ENCODE results near the gene NLRP1. TPM values are rescaled to one million over a fixed set of nuclear protein-coding genes. Genes with fewer than 3 reads are reported as not detected.

The NLRP1 gene
- total RNA-seq, 4 donors from 2014 or later: 3.6 to 7.7 (median 6.9) TPM

- Histone ChIP-seq H3K4me1 (no peaks in the 10 kb centered on the region), H3K9me3 (no peaks in the 10 kb centered on the region), H3K4me3 (no peak overlapping the region), H3K36me3 (no peaks in the 10 kb centered on the region), H3K27ac (no peak overlapping the region), H3K27me3 (peaks cover 0 to 7% (median 4%) of the 10 kb centered on the region in 3 donors)
- intact Hi-C loops (cut with DNase I; ENCODE audit: low total_unique reads) (no loop called here), in situ Hi-C loops (cut with MboI; ENCODE audit: low sequenced_read_pairs in 4 of 4) (no loop called here)
- ATAC-seq: no peak
- TF ChIP-seq POLR2A (IDR thresholded peaks at IDR 0.05) (no peak), CTCF (IDR thresholded peaks at IDR 0.05 in 4 of 5, conservative IDR thresholded peaks at IDR 0.05 in 1 of 5) (no peak)
- no peak for DNase-seq
These were observed 44.0 kb upstream of the NLRP1 start for GRCh38 chr17:5628262-5628661.

DNA sequence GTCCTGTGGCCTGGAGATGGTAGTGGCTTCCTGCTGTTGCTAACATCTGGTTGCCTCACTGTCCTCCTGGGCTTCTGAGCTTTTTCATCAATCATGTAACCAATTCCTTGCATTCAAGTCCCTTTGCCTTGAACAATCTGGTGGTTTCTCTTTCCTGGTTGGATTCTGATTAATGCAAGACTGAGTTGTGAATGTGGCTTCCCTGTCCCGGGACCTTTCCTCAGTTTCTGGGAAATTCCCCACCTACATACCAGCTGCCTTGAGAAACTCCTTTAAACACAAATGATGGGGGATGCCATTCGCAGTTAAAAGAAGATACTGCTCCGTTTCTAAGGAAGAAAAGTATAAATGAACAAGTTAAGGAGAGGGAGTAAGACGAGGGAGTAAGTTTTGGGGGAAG, 39.9 kb upstream of the NLRP1 start:
- no peak for TF ChIP-seq CTCF (IDR thresholded peaks at IDR 0.05 in 4 of 5, conservative IDR thresholded peaks at IDR 0.05 in 1 of 5)
- TF ChIP-seq POLR2A (IDR thresholded peaks at IDR 0.05): no peak
- in situ Hi-C loops (cut with MboI; ENCODE audit: low sequenced_read_pairs in 4 of 4): no loop called here
- no peaks in the 10 kb centered on the region for H3K36me3 ChIP-seq
- DNase-seq: no peak
- no peak for ATAC-seq
- no peaks in the 10 kb centered on the region for H3K4me1 ChIP-seq
- H3K9me3 ChIP-seq: no peaks in the 10 kb centered on the region
- no peak overlapping the region for H3K27ac ChIP-seq
- H3K27me3 ChIP-seq: peaks cover 0 to 13% (median 9%) of the 10 kb centered on the region in 3 donors
- intact Hi-C loops (cut with DNase I; ENCODE audit: low total_unique reads): no loop called here
- no peak overlapping the region for H3K4me3 ChIP-seq

DNA sequence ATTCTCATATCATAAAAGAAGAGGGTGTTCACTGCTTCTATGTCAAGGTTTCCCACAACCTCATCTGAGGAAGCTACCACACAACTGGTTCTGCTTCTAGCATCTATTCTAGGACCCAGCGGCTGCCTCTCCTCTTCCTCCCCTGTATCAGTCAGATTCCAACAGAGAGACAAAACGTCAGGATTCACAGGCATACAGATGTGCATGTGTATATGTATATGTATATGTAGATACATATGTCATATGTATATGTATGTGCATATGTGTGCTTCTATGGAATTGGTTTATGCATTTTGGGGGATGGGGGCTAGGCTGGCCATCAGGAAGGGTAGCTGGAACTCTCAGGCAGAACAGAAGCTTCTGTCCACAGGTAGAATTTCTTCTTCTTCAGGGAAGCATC, 37.4 kb upstream of the NLRP1 start:
- Histone ChIP-seq H3K27ac (no peak overlapping the region), H3K36me3 (no peaks in the 10 kb centered on the region), H3K9me3 (no peaks in the 10 kb centered on the region), H3K4me1 (no peaks in the 10 kb centered on the region), H3K27me3 (peaks cover 0 to 10% (median 6%) of the 10 kb centered on the region in 3 donors), H3K4me3 (no peak overlapping the region)
- DNase-seq: no peak
- intact Hi-C loops (cut with DNase I; ENCODE audit: low total_unique reads): no loop called here
- no peak for ATAC-seq
- in situ Hi-C loops (cut with MboI; ENCODE audit: low sequenced_read_pairs in 4 of 4): no loop called here
- TF ChIP-seq POLR2A (IDR thresholded peaks at IDR 0.05) (no peak), CTCF (IDR thresholded peaks at IDR 0.05 in 4 of 5, conservative IDR thresholded peaks at IDR 0.05 in 1 of 5) (no peak)

DNA sequence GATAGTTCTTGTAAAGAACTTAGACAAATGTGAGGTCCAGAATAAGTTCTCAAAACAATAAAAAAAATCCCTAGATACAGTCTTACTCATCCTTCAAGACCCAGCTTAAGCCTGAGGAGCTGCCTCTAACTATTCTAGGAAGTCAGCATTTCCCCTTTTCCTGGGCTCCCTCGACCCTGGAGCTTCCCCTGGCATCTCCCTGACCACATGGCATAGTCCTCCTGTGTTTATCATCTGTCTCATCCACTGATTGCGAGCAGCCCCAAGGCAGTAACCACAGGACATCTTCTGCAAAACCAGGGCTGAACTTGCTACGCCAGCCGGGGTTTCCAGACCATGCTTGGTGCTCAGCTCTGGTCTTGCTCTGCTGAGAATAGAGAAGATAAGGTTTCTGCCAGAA, 36.7 kb upstream of the NLRP1 start:
- peaks cover 0 to 10% (median 6%) of the 10 kb centered on the region in 3 donors for H3K27me3 ChIP-seq
- no peaks in the 10 kb centered on the region for H3K9me3 ChIP-seq
- no peak overlapping the region for H3K4me3 ChIP-seq
- DNase-seq (no peak), ATAC-seq (no peak)
- H3K27ac ChIP-seq: no peak overlapping the region
- TF ChIP-seq POLR2A (IDR thresholded peaks at IDR 0.05) (no peak), CTCF (IDR thresholded peaks at IDR 0.05 in 4 of 5, conservative IDR thresholded peaks at IDR 0.05 in 1 of 5) (no peak)
- intact Hi-C loops (cut with DNase I; ENCODE audit: low total_unique reads): no loop called here
- no peaks in the 10 kb centered on the region for H3K4me1 ChIP-seq
- in situ Hi-C loops (cut with MboI; ENCODE audit: low sequenced_read_pairs in 4 of 4): no loop called here
- no peaks in the 10 kb centered on the region for H3K36me3 ChIP-seq

GRCh38 chr17:5619088-5619740, 34.9 kb upstream of the NLRP1 start:
- no peaks in the 10 kb centered on the region for H3K9me3 ChIP-seq
- intact Hi-C loops (cut with DNase I; ENCODE audit: low total_unique reads): no loop called here
- no peaks in the 10 kb centered on the region for H3K36me3 ChIP-seq
- no peak overlapping the region for H3K27ac ChIP-seq
- in situ Hi-C loops (cut with MboI; ENCODE audit: low sequenced_read_pairs in 4 of 4): no loop called here
- ATAC-seq (no peak), DNase-seq (no peak)
- no peaks in the 10 kb centered on the region for H3K4me1 ChIP-seq
- H3K4me3 ChIP-seq: no peak overlapping the region
- peaks cover 0 to 8% (median 6%) of the 10 kb centered on the region in 3 donors for H3K27me3 ChIP-seq
- TF ChIP-seq POLR2A (IDR thresholded peaks at IDR 0.05) (no peak), CTCF (IDR thresholded peaks at IDR 0.05 in 4 of 5, conservative IDR thresholded peaks at IDR 0.05 in 1 of 5) (no peak)
